HEK293 (cell line): ENCODE measurements around the gene FANCC.

ENCODE experiments used
- CTCF ChIA-PET: fragments of 350-600 bp; formaldehyde crosslinking; extraction: SDS; loops from one replicate; lab custom pipeline; 2021; ENCODE audit warnings: antibody characterized with exemption; lab: Yijun Ruan, JAX
- POLR2A ChIA-PET: fragments of 300-600 bp; formaldehyde crosslinking; extraction: SDS; loops from one replicate; lab custom pipeline; 2020; ENCODE audit warnings: antibody characterized with exemption, inconsistent platforms; lab: Yijun Ruan, JAX
- H3K27ac ChIP-seq: fragments of 200-500 bp; sonication (Bioruptor generic); 2 replicates; pipeline ENCODE4 v1.5.1; 2014; ENCODE audit warnings: low read depth, low read length, control low read depth, inconsistent platforms; ENCODE audit errors: extremely low read depth
- H3K36me3 ChIP-seq, 2 experiments: fragments of 200-500 bp in 1 of 2; sonication (Bioruptor generic) in 1 of 2; 1 replicate in 1 of 2; 2 replicates in 1 of 2; pipeline ENCODE4 v1.5.1; 2014 to 2017; ENCODE audit warnings: inconsistent platforms in 2 of 2, low read length in 2 of 2; ENCODE audit not compliant: control insufficient read depth in 2 of 2, insufficient read depth in 1 of 2
- H3K4me1 ChIP-seq: fragments of 200-500 bp; sonication (Bioruptor generic); 2 replicates; pipeline ENCODE4 v1.5.1; 2014; ENCODE audit warnings: mild to moderate bottlenecking, low read length, inconsistent platforms; ENCODE audit not compliant: control insufficient read depth, insufficient read depth
- H3K4me3 ChIP-seq: 2 replicates; pipeline ENCODE4 v1.5.1; 2011; ENCODE audit warnings: low read depth, mild to moderate bottlenecking, control low read depth, low read length, moderate library complexity
- H3K9me3 ChIP-seq: fragments of 200-500 bp; sonication (Bioruptor generic); 2 replicates; pipeline ENCODE4 v1.5.1; 2014; ENCODE audit warnings: low read depth, low read length, inconsistent platforms; ENCODE audit not compliant: control insufficient read depth, insufficient read depth
- ELK4 ChIP-seq: IDR thresholded peaks from 2 replicates; pipeline ENCODE4 v1.6.1; 2011; ENCODE audit warnings: mild to moderate bottlenecking, low read depth, low read length, borderline replicate concordance
- SCRT1 ChIP-seq: fragments of 450-650 bp; formaldehyde crosslinking; IDR thresholded peaks from 2 replicates; pipeline ENCODE4 v1.5.1; 2016; ENCODE audit warnings: missing biosample characterization, missing genetic modification characterization, borderline replicate concordance
- SCRT2 ChIP-seq: fragments of 450-650 bp; formaldehyde crosslinking; IDR thresholded peaks from 2 replicates; pipeline ENCODE4 v1.5.1; 2016; ENCODE audit warnings: missing biosample characterization, missing genetic modification characterization
- ZBTB21 ChIP-seq: fragments of 450-650 bp; formaldehyde crosslinking; IDR thresholded peaks from 2 replicates; pipeline ENCODE4 v1.5.1; 2017; ENCODE audit warnings: missing biosample characterization, missing genetic modification characterization
- ZEB2 ChIP-seq: fragments of 450-650 bp; formaldehyde crosslinking; IDR thresholded peaks from 2 replicates; pipeline ENCODE4 v1.5.1; 2016; ENCODE audit warnings: missing biosample characterization, missing genetic modification characterization
- ZFP3 ChIP-seq: fragments of 450-650 bp; formaldehyde crosslinking; IDR thresholded peaks from 2 replicates; pipeline ENCODE4 v1.5.1; 2016; ENCODE audit warnings: low read depth, missing biosample characterization, missing genetic modification characterization
- ZNF223 ChIP-seq: fragments of 450-650 bp; formaldehyde crosslinking; IDR thresholded peaks from 2 replicates; pipeline ENCODE4 v1.5.1; 2016; ENCODE audit warnings: missing biosample characterization, missing genetic modification characterization
- ZNF302 ChIP-seq: fragments of 450-650 bp; formaldehyde crosslinking; IDR thresholded peaks from 2 replicates; pipeline ENCODE4 v1.5.1; 2016; ENCODE audit warnings: missing biosample characterization, missing genetic modification characterization, low read depth
- ZNF510 ChIP-seq: fragments of 450-650 bp; formaldehyde crosslinking; IDR thresholded peaks from 2 replicates; pipeline ENCODE4 v1.5.1; 2018; ENCODE audit warnings: mild to moderate bottlenecking, missing genetic modification characterization, missing biosample characterization; ENCODE audit not compliant: insufficient replicate concordance
- ZNF571 ChIP-seq: fragments of 450-650 bp; formaldehyde crosslinking; IDR thresholded peaks from 2 replicates; pipeline ENCODE4 v1.5.0; 2017; ENCODE audit warnings: missing biosample characterization, missing genetic modification characterization
- ZNF777 ChIP-seq: fragments of 450-650 bp; formaldehyde crosslinking; IDR thresholded peaks from 2 replicates; pipeline ENCODE4 v1.5.1; 2017; ENCODE audit warnings: missing biosample characterization, missing genetic modification characterization, borderline replicate concordance
- ZNF830 ChIP-seq: fragments of 450-650 bp; IDR thresholded peaks from 2 replicates; pipeline ENCODE4 v1.5.0; 2018; ENCODE audit warnings: missing biosample characterization, missing genetic modification characterization, low read depth, mild to moderate bottlenecking, moderate library complexity
- TF ChIP-seq, protein P1 (sequence below): fragments of 450-650 bp; formaldehyde crosslinking; IDR thresholded peaks from 2 replicates; pipeline ENCODE4 v1.5.1; 2016; ENCODE audit warnings: missing biosample characterization, missing genetic modification characterization
- TF ChIP-seq, protein P2 (sequence below): fragments of 450-650 bp; formaldehyde crosslinking; IDR thresholded peaks from 2 replicates; pipeline ENCODE4 v1.5.1; 2016; ENCODE audit warnings: missing biosample characterization, missing genetic modification characterization
- TF ChIP-seq, protein P3 (sequence below): fragments of 450-650 bp; formaldehyde crosslinking; IDR thresholded peaks from 2 replicates; pipeline ENCODE4 v1.5.1; 2016; ENCODE audit warnings: missing biosample characterization, missing genetic modification characterization
- TF ChIP-seq, protein P4 (sequence below): fragments of 450-650 bp; formaldehyde crosslinking; IDR thresholded peaks from 2 replicates; pipeline ENCODE4 v1.5.1; 2016; ENCODE audit warnings: missing biosample characterization, missing genetic modification characterization

The FANCC gene

GRCh38 chr9:95083086-95083768 lies 234.3 kb downstream of the FANCC start:
- TF ChIP-seq, protein P1, sequence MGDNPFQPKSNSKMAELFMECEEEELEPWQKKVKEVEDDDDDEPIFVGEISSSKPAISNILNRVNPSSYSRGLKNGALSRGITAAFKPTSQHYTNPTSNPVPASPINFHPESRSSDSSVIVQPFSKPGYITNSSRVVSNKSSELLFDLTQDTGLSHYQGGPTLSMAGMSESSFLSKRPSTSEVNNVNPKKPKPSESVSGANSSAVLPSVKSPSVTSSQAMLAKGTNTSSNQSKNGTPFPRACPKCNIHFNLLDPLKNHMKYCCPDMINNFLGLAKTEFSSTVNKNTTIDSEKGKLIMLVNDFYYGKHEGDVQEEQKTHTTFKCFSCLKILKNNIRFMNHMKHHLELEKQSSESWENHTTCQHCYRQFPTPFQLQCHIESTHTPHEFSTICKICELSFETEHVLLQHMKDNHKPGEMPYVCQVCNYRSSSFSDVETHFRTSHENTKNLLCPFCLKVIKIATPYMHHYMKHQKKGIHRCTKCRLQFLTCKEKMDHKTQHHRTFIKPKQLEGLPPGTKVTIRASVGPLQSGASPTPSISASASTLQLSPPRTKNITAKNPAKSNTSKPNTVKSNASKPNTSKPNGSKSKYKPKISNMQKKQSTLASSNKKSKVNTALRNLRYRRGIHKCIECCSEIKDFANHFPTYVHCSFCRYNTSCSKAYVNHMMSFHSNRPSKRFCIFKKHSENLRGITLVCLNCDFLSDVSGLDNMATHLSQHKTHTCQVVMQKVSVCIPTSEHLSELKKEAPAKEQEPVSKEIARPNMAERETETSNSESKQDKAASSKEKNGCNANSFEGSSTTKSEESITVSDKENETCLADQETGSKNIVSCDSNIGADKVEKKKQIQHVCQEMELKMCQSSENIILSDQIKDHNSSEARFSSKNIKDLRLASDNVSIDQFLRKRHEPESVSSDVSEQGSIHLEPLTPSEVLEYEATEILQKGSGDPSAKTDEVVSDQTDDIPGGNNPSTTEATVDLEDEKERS (tag by site-specific recombination) = no peak
- TF ChIP-seq SCRT1 (tag by site-specific recombination) (0 out of 2 replicates have a peak, but pooled peaks have one; percentile 36), ZNF830 (no peak), ZNF223 (tag by site-specific recombination) (no peak), ZNF302 (no peak), ZFP3 (tag by site-specific recombination) (no peak), ZBTB21 (tag by site-specific recombination) (no peak), ZEB2 (tag by site-specific recombination) (no peak), ZNF571 (tag by site-specific recombination) (no peak), ELK4 (no peak), SCRT2 (0 out of 2 replicates have a peak, but pooled peaks have one; percentile 11), ZNF510 (tag by site-specific recombination) (no peak), ZNF777 (no peak)
- TF ChIP-seq, protein P2, sequence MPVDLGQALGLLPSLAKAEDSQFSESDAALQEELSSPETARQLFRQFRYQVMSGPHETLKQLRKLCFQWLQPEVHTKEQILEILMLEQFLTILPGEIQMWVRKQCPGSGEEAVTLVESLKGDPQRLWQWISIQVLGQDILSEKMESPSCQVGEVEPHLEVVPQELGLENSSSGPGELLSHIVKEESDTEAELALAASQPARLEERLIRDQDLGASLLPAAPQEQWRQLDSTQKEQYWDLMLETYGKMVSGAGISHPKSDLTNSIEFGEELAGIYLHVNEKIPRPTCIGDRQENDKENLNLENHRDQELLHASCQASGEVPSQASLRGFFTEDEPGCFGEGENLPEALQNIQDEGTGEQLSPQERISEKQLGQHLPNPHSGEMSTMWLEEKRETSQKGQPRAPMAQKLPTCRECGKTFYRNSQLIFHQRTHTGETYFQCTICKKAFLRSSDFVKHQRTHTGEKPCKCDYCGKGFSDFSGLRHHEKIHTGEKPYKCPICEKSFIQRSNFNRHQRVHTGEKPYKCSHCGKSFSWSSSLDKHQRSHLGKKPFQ (tag by site-specific recombination) = 0 out of 2 replicates have a peak, but pooled peaks have one; percentile 26
- TF ChIP-seq, protein P3, sequence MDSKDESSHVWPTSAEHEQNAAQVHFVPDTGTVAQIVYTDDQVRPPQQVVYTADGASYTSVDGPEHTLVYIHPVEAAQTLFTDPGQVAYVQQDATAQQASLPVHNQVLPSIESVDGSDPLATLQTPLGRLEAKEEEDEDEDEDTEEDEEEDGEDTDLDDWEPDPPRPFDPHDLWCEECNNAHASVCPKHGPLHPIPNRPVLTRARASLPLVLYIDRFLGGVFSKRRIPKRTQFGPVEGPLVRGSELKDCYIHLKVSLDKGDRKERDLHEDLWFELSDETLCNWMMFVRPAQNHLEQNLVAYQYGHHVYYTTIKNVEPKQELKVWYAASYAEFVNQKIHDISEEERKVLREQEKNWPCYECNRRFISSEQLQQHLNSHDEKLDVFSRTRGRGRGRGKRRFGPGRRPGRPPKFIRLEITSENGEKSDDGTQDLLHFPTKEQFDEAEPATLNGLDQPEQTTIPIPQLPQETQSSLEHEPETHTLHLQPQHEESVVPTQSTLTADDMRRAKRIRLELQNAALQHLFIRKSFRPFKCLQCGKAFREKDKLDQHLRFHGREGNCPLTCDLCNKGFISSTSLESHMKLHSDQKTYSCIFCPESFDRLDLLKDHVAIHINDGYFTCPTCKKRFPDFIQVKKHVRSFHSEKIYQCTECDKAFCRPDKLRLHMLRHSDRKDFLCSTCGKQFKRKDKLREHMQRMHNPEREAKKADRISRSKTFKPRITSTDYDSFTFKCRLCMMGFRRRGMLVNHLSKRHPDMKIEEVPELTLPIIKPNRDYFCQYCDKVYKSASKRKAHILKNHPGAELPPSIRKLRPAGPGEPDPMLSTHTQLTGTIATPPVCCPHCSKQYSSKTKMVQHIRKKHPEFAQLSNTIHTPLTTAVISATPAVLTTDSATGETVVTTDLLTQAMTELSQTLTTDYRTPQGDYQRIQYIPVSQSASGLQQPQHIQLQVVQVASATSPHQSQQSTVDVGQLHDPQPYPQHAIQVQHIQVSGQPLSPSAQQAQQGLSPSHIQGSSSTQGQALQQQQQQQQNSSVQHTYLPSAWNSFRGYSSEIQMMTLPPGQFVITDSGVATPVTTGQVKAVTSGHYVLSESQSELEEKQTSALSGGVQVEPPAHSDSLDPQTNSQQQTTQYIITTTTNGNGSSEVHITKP (tag by site-specific recombination) = no peak
- TF ChIP-seq, protein P4, sequence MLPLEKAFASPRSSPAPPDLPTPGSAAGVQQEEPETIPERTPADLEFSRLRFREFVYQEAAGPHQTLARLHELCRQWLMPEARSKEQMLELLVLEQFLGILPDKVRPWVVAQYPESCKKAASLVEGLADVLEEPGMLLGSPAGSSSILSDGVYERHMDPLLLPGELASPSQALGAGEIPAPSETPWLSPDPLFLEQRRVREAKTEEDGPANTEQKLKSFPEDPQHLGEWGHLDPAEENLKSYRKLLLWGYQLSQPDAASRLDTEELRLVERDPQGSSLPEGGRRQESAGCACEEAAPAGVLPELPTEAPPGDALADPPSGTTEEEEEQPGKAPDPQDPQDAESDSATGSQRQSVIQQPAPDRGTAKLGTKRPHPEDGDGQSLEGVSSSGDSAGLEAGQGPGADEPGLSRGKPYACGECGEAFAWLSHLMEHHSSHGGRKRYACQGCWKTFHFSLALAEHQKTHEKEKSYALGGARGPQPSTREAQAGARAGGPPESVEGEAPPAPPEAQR (tag by site-specific recombination) = no peak
- Histone ChIP-seq H3K4me1 (0 out of 2 replicates have a peak, but pooled peaks cover 5% of the 10 kb centered on the region), H3K4me3 (no peak overlapping the region), H3K27ac (no peak overlapping the region), H3K36me3 (peaks cover 4 to 58% of the 10 kb centered on the region in 2 experiments; a peak in 2 of 3 replicates), H3K9me3 (no peaks in the 10 kb centered on the region)
- POLR2A ChIA-PET = no interaction called here
- CTCF ChIA-PET = interaction anchor here (1.0 to 1.1 kb wide), 2 partner anchors 32 to 48 kb away, joined by 3 read pairs; no protein-coding TSS in a partner anchor
